ENCODE results near the gene RAB37. TPM values are rescaled to one million over a fixed set of nuclear protein-coding genes. Genes with fewer than 3 reads are reported as not detected.

The RAB37 gene
- total RNA-seq, 2 experiments from 2014 or later, result 36.7 to 51.7 TPM

- ATAC-seq, result no peak
- CTCF ChIA-PET, result interaction anchor here (1.0 to 15.6 kb wide), 8 partner anchors 10 to 111 kb away, joined by 3 to 206 read pairs (median 20); partner anchors contain the start of genes NAT9 and RAB37
- H3K27ac Mint-ChIP-seq, result peak overlapping the region; percentile 88
- H3K27me3 Mint-ChIP-seq, result no peaks in the 10 kb centered on the region
- no peak for DNase-seq
- H3K9me3 Mint-ChIP-seq (ENCODE audit: low read depth), result no peaks in the 10 kb centered on the region
- peak overlapping the region; percentile 100 for H3K4me3 Mint-ChIP-seq
- H3K36me3 Mint-ChIP-seq, result peaks cover 52% of the 10 kb centered on the region
- peaks cover 60% of the 10 kb centered on the region for H3K4me1 Mint-ChIP-seq
These were observed 15.4 kb downstream of the RAB37 start for GRCh38 chr17:74752415-74752814.

- Mint-ChIP-seq H3K4me1 (peaks cover 60% of the 10 kb centered on the region), H3K4me3 (peak overlapping the region; percentile 100), H3K36me3 (peaks cover 52% of the 10 kb centered on the region), H3K27me3 (no peaks in the 10 kb centered on the region), H3K27ac (peak overlapping the region; percentile 88), H3K9me3 (ENCODE audit: low read depth) (no peaks in the 10 kb centered on the region)
- CTCF ChIA-PET, result interaction anchor here (1.1 to 15.6 kb wide), 8 partner anchors 7 to 95 kb away, joined by 3 to 206 read pairs (median 18); partner anchors contain the start of genes NAT9 and RAB37
- no peak for DNase-seq
- no peak for ATAC-seq
These were observed 15.9 kb downstream of the RAB37 start for GRCh38 chr17:74752822-74753401.

- H3K9me3 Mint-ChIP-seq (ENCODE audit: low read depth), result no peaks in the 10 kb centered on the region
- ATAC-seq (no peak), DNase-seq (no peak)
- peaks cover 49% of the 10 kb centered on the region for H3K36me3 Mint-ChIP-seq
- H3K27me3 Mint-ChIP-seq, result no peaks in the 10 kb centered on the region
- CTCF ChIA-PET, result interaction anchor here (1.1 to 15.6 kb wide), 10 partner anchors 9 to 206 kb away, joined by 3 to 206 read pairs (median 16); partner anchors contain the start of genes NAT9 and RAB37
- H3K4me3 Mint-ChIP-seq, result no peak overlapping the region
- H3K4me1 Mint-ChIP-seq, result peaks cover 78% of the 10 kb centered on the region
- H3K27ac Mint-ChIP-seq, result no peak overlapping the region
These were observed 17.8 kb downstream of the RAB37 start for GRCh38 chr17:74754832-74755231.

- H3K27ac Mint-ChIP-seq, result no peak overlapping the region
- H3K36me3 Mint-ChIP-seq, result peaks cover 43% of the 10 kb centered on the region
- ATAC-seq, result no peak
- CTCF ChIA-PET, result interaction anchor here (1.1 to 15.6 kb wide), 8 partner anchors 9 to 205 kb away, joined by 3 to 206 read pairs (median 16); partner anchors contain the start of genes NAT9 and RAB37
- no peaks in the 10 kb centered on the region for H3K27me3 Mint-ChIP-seq
- no peak for DNase-seq
- H3K4me3 Mint-ChIP-seq, result no peak overlapping the region
- peaks cover 85% of the 10 kb centered on the region for H3K4me1 Mint-ChIP-seq
- H3K9me3 Mint-ChIP-seq (ENCODE audit: low read depth), result no peaks in the 10 kb centered on the region
These were observed 18.5 kb downstream of the RAB37 start for GRCh38 chr17:74755533-74755932.

GRCh38 chr17:74756891-74757290, 19.8 kb downstream of the RAB37 start:
- H3K27ac Mint-ChIP-seq, result peak overlapping the region; percentile 49
- no peak for ATAC-seq
- H3K27me3 Mint-ChIP-seq, result no peaks in the 10 kb centered on the region
- no peak for DNase-seq
- H3K36me3 Mint-ChIP-seq, result peaks cover 33% of the 10 kb centered on the region
- no peaks in the 10 kb centered on the region for H3K9me3 Mint-ChIP-seq (ENCODE audit: low read depth)
- H3K4me3 Mint-ChIP-seq, result no peak overlapping the region
- CTCF ChIA-PET, result interaction anchor here (0.8 to 15.6 kb wide), 7 partner anchors 11 to 99 kb away, joined by 3 to 206 read pairs (median 26); partner anchors contain the start of genes NAT9 and RAB37
- H3K4me1 Mint-ChIP-seq, result peaks cover 87% of the 10 kb centered on the region

GRCh38 chr17:74757502-74757901, 20.4 kb downstream of the RAB37 start:
- Mint-ChIP-seq H3K27ac (peak overlapping the region; percentile 59), H3K36me3 (peaks cover 28% of the 10 kb centered on the region), H3K9me3 (ENCODE audit: low read depth) (no peaks in the 10 kb centered on the region), H3K27me3 (no peaks in the 10 kb centered on the region), H3K4me1 (peaks cover 81% of the 10 kb centered on the region), H3K4me3 (peak overlapping the region; percentile 67)
- ATAC-seq (no peak), DNase-seq (no peak)
- CTCF ChIA-PET, result interaction anchor here (1.0 to 15.6 kb wide), 7 partner anchors 11 to 106 kb away, joined by 3 to 206 read pairs (median 26); partner anchors contain the start of genes NAT9 and RAB37

GRCh38 chr17:74757931-74758847, 21.1 kb downstream of the RAB37 start:
- peaks cover 25% of the 10 kb centered on the region for H3K36me3 Mint-ChIP-seq
- no peaks in the 10 kb centered on the region for H3K9me3 Mint-ChIP-seq (ENCODE audit: low read depth)
- peak overlapping the region; percentile 88 for H3K27ac Mint-ChIP-seq
- H3K4me1 Mint-ChIP-seq, result peaks cover 79% of the 10 kb centered on the region
- ATAC-seq (no peak), DNase-seq (no peak)
- no peaks in the 10 kb centered on the region for H3K27me3 Mint-ChIP-seq
- CTCF ChIA-PET, result interaction anchor here (1.0 to 15.6 kb wide), 9 partner anchors 8 to 105 kb away, joined by 3 to 206 read pairs (median 26); partner anchors contain the start of genes NAT9 and RAB37
- H3K4me3 Mint-ChIP-seq, result peak overlapping the region; percentile 67

- peak; percentile 47 for ATAC-seq
- peak overlapping the region; percentile 67 for H3K4me3 Mint-ChIP-seq
- no peak for DNase-seq
- H3K9me3 Mint-ChIP-seq (ENCODE audit: low read depth), result no peaks in the 10 kb centered on the region
- H3K27ac Mint-ChIP-seq, result peak overlapping the region; percentile 88
- H3K4me1 Mint-ChIP-seq, result peaks cover 75% of the 10 kb centered on the region
- CTCF ChIA-PET, result interaction anchor here (1.0 to 15.6 kb wide), 12 partner anchors 9 to 103 kb away, joined by 3 to 206 read pairs (median 21); partner anchors contain the start of genes NAT9 and RAB37
- peaks cover 24% of the 10 kb centered on the region for H3K36me3 Mint-ChIP-seq
- no peaks in the 10 kb centered on the region for H3K27me3 Mint-ChIP-seq
These were observed 21.8 kb downstream of the RAB37 start for GRCh38 chr17:74758848-74759168.

- ATAC-seq, result peak; percentile 83
- Mint-ChIP-seq H3K9me3 (ENCODE audit: low read depth) (no peaks in the 10 kb centered on the region), H3K4me3 (peak overlapping the region; percentile 67), H3K4me1 (peaks cover 70% of the 10 kb centered on the region), H3K27ac (peak overlapping the region; percentile 88), H3K27me3 (no peaks in the 10 kb centered on the region), H3K36me3 (peaks cover 24% of the 10 kb centered on the region)
- DNase-seq, result peak; percentile 85
- CTCF ChIA-PET, result interaction anchor here (1.0 to 15.6 kb wide), 14 partner anchors 9 to 103 kb away, joined by 3 to 206 read pairs (median 17); partner anchors contain the start of genes NAT9 and RAB37
These were observed 22.3 kb downstream of the RAB37 start for GRCh38 chr17:74759243-74759801.

- CTCF ChIA-PET, result interaction anchor here (0.7 to 15.6 kb wide), 14 partner anchors 10 to 105 kb away, joined by 3 to 206 read pairs (median 17); partner anchors contain the start of genes NAT9 and RAB37
- Mint-ChIP-seq H3K36me3 (peaks cover 22% of the 10 kb centered on the region), H3K27ac (peak overlapping the region; percentile 88), H3K4me1 (peaks cover 63% of the 10 kb centered on the region), H3K27me3 (no peaks in the 10 kb centered on the region), H3K4me3 (peak overlapping the region; percentile 67), H3K9me3 (ENCODE audit: low read depth) (no peaks in the 10 kb centered on the region)
- ATAC-seq, result no peak
- DNase-seq, result no peak
These were observed 22.9 kb downstream of the RAB37 start for GRCh38 chr17:74759941-74760340.

GRCh38 chr17:74760404-74761105, 23.5 kb downstream of the RAB37 start:
- Mint-ChIP-seq H3K4me3 (no peak overlapping the region), H3K27me3 (no peaks in the 10 kb centered on the region), H3K36me3 (peaks cover 18% of the 10 kb centered on the region), H3K27ac (peak overlapping the region; percentile 88), H3K9me3 (ENCODE audit: low read depth) (no peaks in the 10 kb centered on the region), H3K4me1 (peaks cover 57% of the 10 kb centered on the region)
- DNase-seq, result no peak
- no peak for ATAC-seq
- CTCF ChIA-PET, result interaction anchor here (0.7 to 15.6 kb wide), 12 partner anchors 11 to 106 kb away, joined by 3 to 206 read pairs (median 21); partner anchors contain the start of genes NAT9 and RAB37

GRCh38 chr17:74761419-74761818, 24.4 kb downstream of the RAB37 start:
- Mint-ChIP-seq H3K27ac (peak overlapping the region; percentile 52), H3K36me3 (peaks cover 23% of the 10 kb centered on the region), H3K4me1 (peaks cover 58% of the 10 kb centered on the region), H3K9me3 (ENCODE audit: low read depth) (no peaks in the 10 kb centered on the region), H3K27me3 (no peaks in the 10 kb centered on the region), H3K4me3 (no peak overlapping the region)
- no peak for DNase-seq
- no peak for ATAC-seq
- CTCF ChIA-PET, result interaction anchor here (0.6 to 15.6 kb wide), 3 partner anchors 11 to 28 kb away, joined by 6 to 206 read pairs (median 110); partner anchors contain the start of gene NAT9
